Ovary (tissue), 9 donors: ENCODE results near the gene GNG2. TPM values are rescaled to one million over a fixed set of nuclear protein-coding genes. Genes with fewer than 3 reads are reported as not detected.

ENCODE experiments used
- DNase-seq, 5 donors: peaks; one replicate each; pipeline ENCODE4 v3.0.0-alpha.2; 2019 to 2020
- H3K27ac ChIP-seq, 2 donors: fragments of 200-600 bp; one replicate each; pipeline versions ENCODE4 v1.5.1 to v1.8.0; 2019 to 2022
- H3K27me3 ChIP-seq: fragments of 200-600 bp; one replicate; pipeline ENCODE4 v1.8.0; 2022
- H3K36me3 ChIP-seq: fragments of 200-600 bp; sonication (generic); one replicate; pipeline ENCODE4 v1.5.1; 2019
- H3K4me1 ChIP-seq: one replicate; pipeline ENCODE4 v1.8.1; 2013; ENCODE audit warnings: mild to moderate bottlenecking, moderate library complexity; ENCODE audit not compliant: insufficient read depth
- H3K4me3 ChIP-seq: fragments of 200-600 bp; sonication (generic); one replicate; pipeline ENCODE4 v1.5.1; 2017
- H3K9me3 ChIP-seq, 2 donors: fragments of 200-600 bp in 1 of 2; sonication (generic) in 1 of 2; one replicate each; pipeline versions ENCODE4 v1.5.1 to v1.8.1; 2013 to 2019; ENCODE audit warnings: mild to moderate bottlenecking in 1 of 2, moderate library complexity in 1 of 2
- EP300 ChIP-seq: sonication (generic); formaldehyde crosslinking; IDR thresholded peaks from one replicate; pipeline ENCODE4 v1.6.1; 2017; ENCODE audit warnings: antibody characterized with exemption
- POLR2A ChIP-seq: fragments of 450-650 bp; IDR thresholded peaks from one replicate; pipeline ENCODE4 v1.6.1; 2017; ENCODE audit warnings: antibody characterized with exemption, mild to moderate bottlenecking, moderate library complexity
- WGBS, 3 donors: extraction: QIAGEN DNeasy Blood & Tissue Kit in 1 of 3; methylation state at CpG; one replicate each; pipeline versions ENCODE4 v1.1.5 to v1.1.7; 2013 to 2017; 5-methylcytosine and 5-hydroxymethylcytosine counted together
- intact Hi-C, 4 donors: fragments of 100-400 bp; cut with DNase I; formaldehyde crosslinking; loops; one replicate each; pipeline versions ENCODE4 v1.11.0 to v1.15.1; 2022 to 2023
- polyA plus RNA-seq, 2 donors: library from polyadenylated mRNA; stranded (reverse); fragments of 200-250 nt in 1 of 2; fragments of 350-450 nt in 1 of 2; fragmentation: Illumina TruSeq in 1 of 2; extraction: RNeasy Lipid Tissue Mini Kit (QIAGEN cat#74804) in 1 of 2; gene quantifications; one replicate each; pipeline ENCODE4 v1.2.3, GENCODE V29; 2013 to 2014
- total RNA-seq, 7 donors: library from RNA; depleted of rRNA in 2 of 7; stranded (reverse); fragments of >200 nt in 2 of 7; fragmentation: NEBNext Ultra II Directional in 3 of 7; extraction: Animal tissue kit (Norgen Biotek cat#: 25700) in 3 of 7; gene quantifications; one replicate each; pipeline versions ENCODE4 v1.1.0 to v1.2.4, GENCODE V29; 2016 to 2023
- TF ChIP-seq, protein P1 (sequence below), 3 donors: fragments of 450-650 bp in 2 of 3; fragments of 200-600 bp in 1 of 3; IDR thresholded peaks; one replicate each; pipeline versions ENCODE4 v1.5.1 to v1.8.0; 2016 to 2022; ENCODE audit warnings: antibody characterized with exemption in 3 of 3, mild to moderate bottlenecking in 1 of 3
- donor health status: DM: no; HTN: no; CAD: no; lungs with moderate emphysema.
- donor health status: DM: no; HTN: no; CAD: no.
- donor health status: Bipolar disorder and iron deficiency.
- donor health status: DM: yes; HTN: yes; CAD: no.
- donor health status: DM: no; HTN: no; CAD: no.
- donor health status: DM: yes; HTN: yes; CAD: no.

Gene GNG2
- total and polyA plus RNA-seq, 9 donors: 9.4 to 29.4 (median 11.4) TPM

DNA sequence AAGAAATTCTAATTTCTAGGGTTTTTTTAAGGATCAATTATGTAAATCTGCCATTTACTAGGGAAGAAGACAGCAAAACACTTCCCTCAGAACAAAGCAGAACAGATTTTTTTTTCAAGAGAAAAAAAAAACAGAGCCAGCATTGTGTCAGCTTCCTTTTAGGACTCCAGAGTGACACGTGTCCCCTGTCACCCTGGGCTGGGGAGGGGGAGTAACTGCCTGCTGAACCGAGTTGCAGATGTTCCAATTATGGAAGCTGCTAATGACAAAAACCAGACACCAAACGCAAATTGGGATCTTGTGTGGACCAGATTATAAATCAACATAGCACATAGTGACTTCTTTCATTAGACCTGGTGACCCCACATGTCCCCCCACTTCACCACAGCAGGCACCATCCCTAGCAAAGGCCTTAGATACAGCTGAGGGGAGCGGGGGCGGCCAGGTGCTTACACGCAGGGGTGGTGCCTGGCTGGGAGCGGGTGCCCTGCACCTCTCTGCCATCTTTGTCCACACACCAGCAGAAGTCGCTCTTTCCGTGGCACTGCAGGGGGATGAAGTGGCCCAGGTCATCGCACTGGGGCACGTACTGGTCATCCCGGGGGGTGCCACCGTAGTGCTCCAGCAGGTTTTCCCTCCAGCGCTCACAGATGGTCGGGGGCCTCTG is 154.3 kb downstream of the GNG2 start:
- H3K27ac ChIP-seq: no peak overlapping the region
- no peaks in the 10 kb centered on the region for H3K9me3 ChIP-seq
- peaks cover 7% of the 10 kb centered on the region for H3K4me1 ChIP-seq
- no peak overlapping the region for H3K4me3 ChIP-seq
- intact Hi-C loops: no loop called here
- H3K36me3 ChIP-seq: no peaks in the 10 kb centered on the region
- TF ChIP-seq, protein P1, sequence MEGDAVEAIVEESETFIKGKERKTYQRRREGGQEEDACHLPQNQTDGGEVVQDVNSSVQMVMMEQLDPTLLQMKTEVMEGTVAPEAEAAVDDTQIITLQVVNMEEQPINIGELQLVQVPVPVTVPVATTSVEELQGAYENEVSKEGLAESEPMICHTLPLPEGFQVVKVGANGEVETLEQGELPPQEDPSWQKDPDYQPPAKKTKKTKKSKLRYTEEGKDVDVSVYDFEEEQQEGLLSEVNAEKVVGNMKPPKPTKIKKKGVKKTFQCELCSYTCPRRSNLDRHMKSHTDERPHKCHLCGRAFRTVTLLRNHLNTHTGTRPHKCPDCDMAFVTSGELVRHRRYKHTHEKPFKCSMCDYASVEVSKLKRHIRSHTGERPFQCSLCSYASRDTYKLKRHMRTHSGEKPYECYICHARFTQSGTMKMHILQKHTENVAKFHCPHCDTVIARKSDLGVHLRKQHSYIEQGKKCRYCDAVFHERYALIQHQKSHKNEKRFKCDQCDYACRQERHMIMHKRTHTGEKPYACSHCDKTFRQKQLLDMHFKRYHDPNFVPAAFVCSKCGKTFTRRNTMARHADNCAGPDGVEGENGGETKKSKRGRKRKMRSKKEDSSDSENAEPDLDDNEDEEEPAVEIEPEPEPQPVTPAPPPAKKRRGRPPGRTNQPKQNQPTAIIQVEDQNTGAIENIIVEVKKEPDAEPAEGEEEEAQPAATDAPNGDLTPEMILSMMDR (IDR thresholded peaks at IDR 0.05): no peak
- no peak for TF ChIP-seq EP300
- TF ChIP-seq POLR2A: no peak
- no peaks in the 10 kb centered on the region for H3K27me3 ChIP-seq
- DNase-seq: no peak
- WGBS, 3 donors: 84 to 88% (median 84%) methylated on average over 15 of the region's 15 CpGs

DNA sequence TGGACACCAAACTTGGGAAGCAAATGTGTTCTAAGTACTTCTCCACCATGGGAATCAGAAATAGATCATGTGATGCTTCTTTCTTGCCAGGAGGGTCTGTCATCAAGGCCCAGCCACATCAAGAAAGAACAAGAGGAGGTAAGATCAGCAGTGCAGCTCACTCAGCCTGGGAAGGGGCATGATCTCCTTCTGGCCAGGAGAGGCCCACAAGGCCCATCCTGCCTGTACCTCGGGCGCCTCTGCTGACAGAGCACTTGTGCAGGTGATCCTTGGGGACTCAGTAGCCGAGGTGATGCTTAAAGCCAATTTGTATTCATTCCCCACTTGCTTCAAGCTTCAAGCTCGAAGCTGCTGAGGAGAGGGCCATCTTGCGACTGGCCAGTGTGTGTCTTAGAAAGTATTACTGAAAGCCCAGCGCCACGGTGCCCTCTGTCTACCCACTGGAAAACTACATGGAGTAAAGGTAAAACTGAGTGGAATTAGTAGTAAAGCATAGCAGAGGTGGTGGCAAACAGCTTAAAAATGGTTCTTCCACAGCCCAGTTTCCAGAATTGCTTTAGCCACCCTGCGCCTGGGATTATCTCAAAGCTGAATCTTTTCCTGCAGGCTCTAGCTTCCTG is 155.1 kb downstream of the GNG2 start:
- peaks cover 7% of the 10 kb centered on the region for H3K4me1 ChIP-seq
- TF ChIP-seq, protein P1 (IDR thresholded peaks at IDR 0.05): no peak
- TF ChIP-seq POLR2A (no peak), EP300 (no peak)
- H3K9me3 ChIP-seq: no peaks in the 10 kb centered on the region
- no peak overlapping the region for H3K4me3 ChIP-seq
- no peak overlapping the region for H3K27ac ChIP-seq
- WGBS, 3 donors: 76 to 82% (median 81%) methylated on average over 8 of the region's 8 CpGs
- no peaks in the 10 kb centered on the region for H3K36me3 ChIP-seq
- no peaks in the 10 kb centered on the region for H3K27me3 ChIP-seq
- intact Hi-C loops: no loop called here
- DNase-seq: no peak

DNA sequence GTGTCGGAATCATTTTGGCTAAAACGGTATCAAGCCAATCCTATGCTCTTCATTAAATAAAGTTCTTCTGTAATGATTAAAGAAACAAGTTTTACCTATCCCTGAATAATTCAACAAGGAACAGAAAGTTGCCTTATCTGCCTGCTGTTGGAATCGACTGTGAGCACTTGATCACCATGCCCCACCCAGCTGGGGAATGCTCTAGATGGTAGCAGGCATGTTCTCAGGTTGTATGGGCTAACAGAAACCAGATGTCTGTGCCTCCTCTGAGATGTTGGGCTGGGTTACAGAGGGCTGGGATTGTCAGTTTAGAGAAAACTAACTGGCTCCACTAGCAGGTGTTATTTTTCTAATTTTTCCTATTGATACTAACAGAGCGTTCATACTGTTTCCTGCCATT is 157.8 kb downstream of the GNG2 start:
- 76 to 87% (median 84%) methylated on average over 4 of the region's 4 CpGs for WGBS, 3 donors
- TF ChIP-seq POLR2A (no peak), EP300 (no peak)
- TF ChIP-seq, protein P1 (IDR thresholded peaks at IDR 0.05): no peak
- Histone ChIP-seq H3K9me3 (no peaks in the 10 kb centered on the region), H3K27me3 (no peaks in the 10 kb centered on the region), H3K27ac (no peak overlapping the region), H3K4me3 (no peak overlapping the region), H3K36me3 (no peaks in the 10 kb centered on the region), H3K4me1 (peaks cover 11% of the 10 kb centered on the region)
- intact Hi-C loops: no loop called here
- no peak for DNase-seq

DNA sequence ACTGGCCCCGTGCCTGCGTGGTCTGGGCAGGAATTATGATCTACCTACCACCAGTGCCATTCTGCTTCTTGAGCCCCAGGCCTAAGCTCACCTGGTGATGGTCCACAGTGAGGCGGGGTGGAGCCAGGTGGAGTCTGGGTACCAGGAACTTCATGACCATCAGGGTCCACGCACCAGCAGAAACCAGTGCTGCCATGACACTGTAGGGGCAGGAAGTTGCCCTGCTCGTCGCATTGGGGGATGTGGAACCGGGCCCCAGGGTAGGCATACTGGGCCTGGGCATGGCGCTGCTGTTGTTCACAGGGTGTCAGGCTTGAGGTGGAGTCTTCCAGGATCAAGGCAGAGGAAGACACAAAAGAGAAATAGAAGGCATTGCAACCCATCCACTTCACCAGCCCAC is 158.6 kb downstream of the GNG2 start:
- no peak for DNase-seq
- intact Hi-C loops: no loop called here
- Histone ChIP-seq H3K4me1 (peaks cover 13% of the 10 kb centered on the region), H3K27ac (no peak overlapping the region), H3K27me3 (no peaks in the 10 kb centered on the region), H3K4me3 (no peak overlapping the region), H3K36me3 (no peaks in the 10 kb centered on the region), H3K9me3 (no peaks in the 10 kb centered on the region)
- 92 to 98% (median 94%) methylated on average over 8 of the region's 8 CpGs for WGBS, 3 donors
- TF ChIP-seq, protein P1 (IDR thresholded peaks at IDR 0.05): no peak
- TF ChIP-seq POLR2A (no peak), EP300 (no peak)

Other genes starting within 250 kb of the GNG2 start
- 10 to 100 TPM; 29.5 to 55.4 (median 33.3) TPM for gene FRMD6, start 208.7 kb upstream of the GNG2 start, total RNA-seq
- gene FRMD6, start 208.7 kb upstream of the GNG2 start, polyA plus RNA-seq: 10 to 100 TPM; 15.3 to 79.2 TPM
- gene RTRAF, start 128.9 kb downstream of the GNG2 start, total RNA-seq: 100 to 1,000 TPM in 5 of 7 donors, 10 to 100 TPM in 2; 47.4 to 198 (median 157) TPM
- gene RTRAF, start 128.9 kb downstream of the GNG2 start, polyA plus RNA-seq: 100 to 1,000 TPM in 1 of 2 donors, 10 to 100 TPM in 1; 91.9 to 223 TPM
- gene NID2, start 208.4 kb downstream of the GNG2 start, total RNA-seq: 10 to 100 TPM; 31.5 to 55.8 (median 42.7) TPM
- gene NID2, start 208.4 kb downstream of the GNG2 start, polyA plus RNA-seq: 10 to 100 TPM; 58.5 to 83.8 TPM